Mesenchymal stem cell (in vitro differentiated cells and primary cell): Measurements from ENCODE around the gene SETD1A.

Experiments used
- DNase-seq: peaks from one replicate; pipeline ENCODE4 v3.0.0-alpha.2; 2013
- H2AFZ ChIP-seq: one replicate; pipeline ENCODE4 v1.6.1; 2013; ENCODE audit warnings: low read depth, mild to moderate bottlenecking, control low read depth, inconsistent platforms, low read length, moderate library complexity
- H2AK5ac ChIP-seq: 2 replicates; pipeline ENCODE4 v1.6.1; 2013; ENCODE audit warnings: low read length, moderate library complexity, mild to moderate bottlenecking, inconsistent platforms; ENCODE audit not compliant: severe bottlenecking
- H2BK120ac ChIP-seq: one replicate; pipeline ENCODE4 v1.6.1; 2013; ENCODE audit warnings: low read depth, mild to moderate bottlenecking, inconsistent platforms, low read length, moderate library complexity
- H2BK12ac ChIP-seq, 2 experiments: one replicate each; pipeline ENCODE4 v1.6.1; 2013; ENCODE audit warnings: inconsistent platforms in 2 of 2, low read length in 2 of 2, mild to moderate bottlenecking in 2 of 2, moderate library complexity in 2 of 2, control low read depth in 1 of 2
- H2BK15ac ChIP-seq: one replicate; pipeline ENCODE4 v1.6.1; 2013; ENCODE audit warnings: mild to moderate bottlenecking, low read depth, inconsistent platforms; ENCODE audit not compliant: poor library complexity, severe bottlenecking
- H2BK5ac ChIP-seq: 2 replicates; pipeline ENCODE4 v1.6.1; 2013; ENCODE audit warnings: low read depth, mild to moderate bottlenecking, low read length, control low read depth, inconsistent platforms; ENCODE audit not compliant: poor library complexity, severe bottlenecking
- H3K14ac ChIP-seq, 2 experiments: one replicate each; pipeline ENCODE4 v1.6.1; 2013; ENCODE audit warnings: inconsistent platforms in 2 of 2, low read length in 2 of 2, control low read depth in 1 of 2, mild to moderate bottlenecking in 1 of 2, moderate library complexity in 1 of 2
- H3K18ac ChIP-seq, 2 experiments: one replicate each; pipeline ENCODE4 v1.6.1; 2013; ENCODE audit warnings: inconsistent platforms in 2 of 2, low read length in 2 of 2, control low read depth in 1 of 2, low read depth in 1 of 2, mild to moderate bottlenecking in 1 of 2
- H3K23ac ChIP-seq, 2 experiments: one replicate each; pipeline ENCODE4 v1.6.1; 2013; ENCODE audit warnings: inconsistent platforms in 2 of 2, low read length in 2 of 2, mild to moderate bottlenecking in 2 of 2, moderate library complexity in 2 of 2, control low read depth in 1 of 2
- H3K27ac ChIP-seq: 2 replicates; pipeline ENCODE4 v1.5.1; 2013; ENCODE audit warnings: mild to moderate bottlenecking, moderate library complexity, low read length, control low read depth, inconsistent platforms; ENCODE audit not compliant: poor library complexity, severe bottlenecking
- H3K27me3 ChIP-seq, 2 experiments: 2 replicates each; pipeline versions ENCODE4 v1.6.1 to v1.7.0; 2013; ENCODE audit warnings: low read length in 2 of 2, mild to moderate bottlenecking in 2 of 2, moderate library complexity in 2 of 2, control low read depth in 1 of 2, inconsistent platforms in 1 of 2; ENCODE audit not compliant: control insufficient read depth in 1 of 2, insufficient read depth in 1 of 2
- H3K36me3 ChIP-seq, 2 experiments: 2 replicates each; pipeline versions ENCODE4 v1.6.1 to v1.7.0; 2013; ENCODE audit warnings: low read length in 2 of 2, control low read depth in 1 of 2, inconsistent platforms in 1 of 2, low read depth in 1 of 2, mild to moderate bottlenecking in 1 of 2; ENCODE audit not compliant: insufficient read depth in 2 of 2, control insufficient read depth in 1 of 2
- H3K4ac ChIP-seq, 2 experiments: one replicate each; pipeline ENCODE4 v1.6.1; 2013; ENCODE audit warnings: inconsistent platforms in 2 of 2, low read length in 2 of 2, mild to moderate bottlenecking in 2 of 2, moderate library complexity in 2 of 2, control low read depth in 1 of 2, low read depth in 1 of 2
- H3K4me1 ChIP-seq: 2 replicates; pipeline ENCODE4 v1.6.1; 2013; ENCODE audit warnings: low read depth, low read length, control low read depth; ENCODE audit not compliant: control insufficient read depth, insufficient read depth
- H3K4me2 ChIP-seq: 2 replicates; pipeline ENCODE4 v1.6.1; 2013; ENCODE audit warnings: low read length, mild to moderate bottlenecking, inconsistent platforms; ENCODE audit not compliant: poor library complexity, severe bottlenecking
- H3K4me3 ChIP-seq, 2 experiments: 2 replicates each; pipeline versions ENCODE4 v1.5.1 to v1.7.0; 2013; ENCODE audit warnings: low read length in 2 of 2, mild to moderate bottlenecking in 2 of 2, control low read depth in 1 of 2, low read depth in 1 of 2; ENCODE audit not compliant: insufficient read depth in 1 of 2
- H3K79me1 ChIP-seq: replicated peaks from 2 replicates; pipeline ENCODE4 v1.6.1; 2013; ENCODE audit warnings: mild to moderate bottlenecking, control low read depth, low read length, inconsistent platforms; ENCODE audit not compliant: poor library complexity, severe bottlenecking
- H3K9ac ChIP-seq: 2 replicates; pipeline ENCODE4 v1.7.0; 2013; ENCODE audit warnings: mild to moderate bottlenecking, low read length, moderate library complexity
- H3K9me3 ChIP-seq: 2 replicates; pipeline ENCODE4 v1.7.0; 2013; ENCODE audit warnings: mild to moderate bottlenecking, low read length; ENCODE audit not compliant: control insufficient read depth
- H4K8ac ChIP-seq: one replicate; pipeline ENCODE4 v1.6.1; 2013; ENCODE audit warnings: inconsistent platforms, mild to moderate bottlenecking, low read length, moderate library complexity
- H4K91ac ChIP-seq: one replicate; pipeline ENCODE4 v1.6.1; 2013; ENCODE audit warnings: mild to moderate bottlenecking, low read length, inconsistent platforms
- WGBS: methylation state at CpG from one replicate; pipeline ENCODE4 v1.1.7; 2013; ENCODE audit warnings: mixed read lengths; 5-methylcytosine and 5-hydroxymethylcytosine counted together

SETD1A gene

DNA sequence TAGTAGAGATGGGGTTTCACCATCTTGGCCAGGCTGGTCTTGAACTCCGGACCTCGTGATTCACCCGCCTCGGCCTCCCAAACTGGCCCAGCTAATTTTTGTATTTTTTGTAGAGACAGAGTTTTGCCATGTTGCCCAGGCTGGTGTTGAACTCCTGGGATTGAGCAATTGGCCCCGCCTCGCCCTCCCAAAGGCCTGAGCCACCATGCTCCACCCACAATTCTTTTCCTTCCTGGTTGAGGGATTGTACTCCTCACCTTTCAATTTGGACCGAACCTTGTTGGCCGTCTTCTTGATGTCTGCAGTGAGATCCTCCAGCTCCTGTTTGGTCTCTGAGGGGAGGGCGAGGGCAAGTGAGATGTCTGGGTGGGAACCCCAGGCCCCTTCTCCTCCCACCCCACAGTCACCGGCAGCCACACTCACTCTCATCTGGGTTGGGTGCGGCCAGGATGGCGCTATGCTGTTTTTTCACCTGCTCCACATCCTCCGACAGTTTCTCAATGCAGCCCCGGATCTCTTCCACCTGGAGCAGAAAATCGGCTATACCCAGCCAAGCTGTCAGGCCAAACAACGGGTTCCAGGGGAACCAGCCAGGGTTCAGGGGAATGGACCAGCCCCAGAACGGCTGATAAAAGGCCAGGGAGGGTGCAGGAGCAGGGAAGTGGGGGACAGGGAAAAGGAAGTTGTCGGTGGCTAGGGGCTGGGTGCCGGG is 43.3 kb downstream of the SETD1A start:
- no peak overlapping the region for H3K27ac ChIP-seq
- H3K9ac ChIP-seq: no peak overlapping the region
- peaks cover 32% of the 10 kb centered on the region for H3K4me1 ChIP-seq
- no peak overlapping the region for H3K23ac ChIP-seq
- H3K4me2 ChIP-seq: no peak overlapping the region
- H3K9me3 ChIP-seq: no peaks in the 10 kb centered on the region
- no peaks in the 10 kb centered on the region for H3K27me3 ChIP-seq
- no peak overlapping the region for H3K4me3 ChIP-seq
- no peak overlapping the region for H2AFZ ChIP-seq
- H2BK15ac ChIP-seq: no peak overlapping the region
- no peak overlapping the region for H2BK5ac ChIP-seq
- no peak overlapping the region for H4K8ac ChIP-seq
- no peak overlapping the region for H3K4ac ChIP-seq
- no peak overlapping the region for H2BK12ac ChIP-seq
- H2AK5ac ChIP-seq: no peak overlapping the region
- H3K18ac ChIP-seq: no peak overlapping the region
- H3K79me1 ChIP-seq: peaks cover 19% of the 10 kb centered on the region
- WGBS: 97% methylated on average over 17 of the region's 19 CpGs
- no peak overlapping the region for H4K91ac ChIP-seq
- H3K36me3 ChIP-seq: peaks cover 0 to 6% of the 10 kb centered on the region in 2 experiments
- no peak overlapping the region for H3K14ac ChIP-seq
- DNase-seq: no peak
- no peak overlapping the region for H2BK120ac ChIP-seq

DNA sequence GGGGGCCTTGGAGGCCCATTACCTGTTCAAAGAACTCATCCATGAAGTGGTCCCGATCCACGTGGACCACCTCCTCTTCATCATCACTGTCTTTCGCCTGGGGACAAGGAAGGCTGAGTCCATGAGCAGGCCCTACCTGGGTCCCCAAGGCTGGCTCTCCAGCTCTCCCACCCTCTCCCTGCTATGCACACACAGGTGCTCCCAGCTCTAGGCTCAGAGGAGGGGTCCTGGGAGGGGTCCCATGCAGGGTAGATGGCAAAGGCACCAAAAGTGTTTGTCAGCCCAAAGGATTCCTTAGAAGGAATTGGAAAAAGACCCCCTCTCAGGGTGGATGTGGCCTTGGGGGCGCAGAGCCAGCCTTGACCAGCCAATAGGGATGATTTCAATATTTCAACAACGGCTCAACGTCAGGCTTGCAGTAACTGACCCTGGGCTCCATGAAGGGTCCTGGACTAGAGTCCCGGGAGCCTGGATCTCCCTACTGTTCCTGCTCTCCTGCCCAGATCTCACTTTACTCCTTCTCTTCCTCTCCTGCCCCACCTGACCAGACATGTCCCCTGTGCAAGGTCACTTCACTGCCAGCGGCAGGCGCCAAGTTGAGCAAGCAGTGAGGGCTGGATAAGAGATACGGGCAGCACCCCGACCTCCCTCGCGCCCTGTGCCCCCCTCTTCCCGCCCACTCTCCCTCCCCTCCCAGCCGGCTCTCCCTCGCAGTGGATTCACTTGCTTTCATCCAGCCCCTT is 44.1 kb downstream of the SETD1A start:
- WGBS: 85% methylated on average over 16 of the region's 16 CpGs
- Histone ChIP-seq H2BK12ac (no peak overlapping the region), H3K9me3 (no peaks in the 10 kb centered on the region), H3K4me1 (peaks cover 35% of the 10 kb centered on the region), H2BK120ac (no peak overlapping the region), H4K8ac (no peak overlapping the region), H2BK5ac (no peak overlapping the region), H2AFZ (no peak overlapping the region), H3K4me2 (no peak overlapping the region), H3K4ac (no peak overlapping the region), H3K23ac (no peak overlapping the region), H3K79me1 (peaks cover 19% of the 10 kb centered on the region), H3K36me3 (peaks cover 0 to 6% of the 10 kb centered on the region in 2 experiments), H3K9ac (no peak overlapping the region), H3K27me3 (no peaks in the 10 kb centered on the region), H4K91ac (no peak overlapping the region), H3K27ac (no peak overlapping the region), H3K14ac (no peak overlapping the region), H3K4me3 (no peak overlapping the region), H3K18ac (no peak overlapping the region), H2BK15ac (no peak overlapping the region), H2AK5ac (no peak overlapping the region)
- no peak for DNase-seq

- peaks cover 34% of the 10 kb centered on the region for H3K4me1 ChIP-seq
- H3K4me3 ChIP-seq: no peak overlapping the region
- H3K27me3 ChIP-seq: no peaks in the 10 kb centered on the region
- no peak overlapping the region for H2AFZ ChIP-seq
- DNase-seq: no peak
- no peak overlapping the region for H3K27ac ChIP-seq
- H3K79me1 ChIP-seq: peaks cover 19% of the 10 kb centered on the region
- no peak overlapping the region for H3K18ac ChIP-seq
- WGBS: 94% methylated on average over 10 of the region's 10 CpGs
- H3K9ac ChIP-seq: peak overlapping the region; percentile 4
- H2BK15ac ChIP-seq: no peak overlapping the region
- no peak overlapping the region for H3K4ac ChIP-seq
- no peak overlapping the region for H2AK5ac ChIP-seq
- no peak overlapping the region for H2BK12ac ChIP-seq
- peaks cover 0 to 6% of the 10 kb centered on the region in 2 experiments for H3K36me3 ChIP-seq
- no peaks in the 10 kb centered on the region for H3K9me3 ChIP-seq
- no peak overlapping the region for H3K4me2 ChIP-seq
- no peak overlapping the region for H4K8ac ChIP-seq
- no peak overlapping the region for H4K91ac ChIP-seq
- H2BK120ac ChIP-seq: no peak overlapping the region
- H3K23ac ChIP-seq: no peak overlapping the region
- H2BK5ac ChIP-seq: no peak overlapping the region
- H3K14ac ChIP-seq: no peak overlapping the region
These were observed 44.7 kb downstream of the SETD1A start for GRCh38 chr16:31002250-31002700.

GRCh38 chr16:31002862-31003341 is 45.3 kb downstream of the SETD1A start:
- peaks cover 32% of the 10 kb centered on the region for H3K4me1 ChIP-seq
- 78% methylated on average over 9 of the region's 9 CpGs for WGBS

More at GRCh38 chr16:31002862-31003341, 45.3 kb downstream of the SETD1A start:
- no peak overlapping the region for H4K8ac ChIP-seq
- H3K9me3 ChIP-seq: no peaks in the 10 kb centered on the region
- peak overlapping the region; percentile 37 for H2AK5ac ChIP-seq
- H4K91ac ChIP-seq: no peak overlapping the region
- peaks cover 0 to 6% of the 10 kb centered on the region in 2 experiments for H3K36me3 ChIP-seq
- no peak overlapping the region for H3K4me2 ChIP-seq
- no peak overlapping the region for H2BK120ac ChIP-seq
- no peak for DNase-seq
- H3K9ac ChIP-seq: peak overlapping the region; percentile 4
- H2BK15ac ChIP-seq: no peak overlapping the region
- no peak overlapping the region for H3K23ac ChIP-seq
- no peak overlapping the region for H2BK12ac ChIP-seq
- H2BK5ac ChIP-seq: no peak overlapping the region
- no peak overlapping the region for H3K14ac ChIP-seq
- H3K27ac ChIP-seq: no peak overlapping the region
- H3K18ac ChIP-seq: no peak overlapping the region
- no peak overlapping the region for H3K4ac ChIP-seq
- H3K27me3 ChIP-seq: no peaks in the 10 kb centered on the region
- no peak overlapping the region for H3K4me3 ChIP-seq
- no peak overlapping the region for H2AFZ ChIP-seq
- H3K79me1 ChIP-seq: peaks cover 19% of the 10 kb centered on the region
